Measurements from ENCODE around the gene SEMA5A. TPM values are rescaled to one million over a fixed set of nuclear protein-coding genes. Genes with fewer than 3 reads are reported as not detected.

SEMA5A gene
- total RNA-seq, 2 donors from 2014 or later: 13.3 to 17.6 TPM

GRCh38 chr5:9103290-9103689 lies 442.6 kb downstream of the SEMA5A start:
- Histone ChIP-seq H3K4me1 (ENCODE audit: control insufficient read depth in 1 of 2, low read depth in 2 of 2) (no peaks in the 10 kb centered on the region), H3K27ac (no peak overlapping the region), H3K4me3 (no peak overlapping the region), H3K27me3 (replicated peaks; ENCODE audit: insufficient read depth) (no peaks in the 10 kb centered on the region), H3K9me3 (no peaks in the 10 kb centered on the region), H3K36me3 (no peaks in the 10 kb centered on the region)
- TF ChIP-seq CTCF (IDR thresholded peaks at IDR 0.05): no peak
- ATAC-seq (ENCODE audit: insufficient number of reproducible peaks, low FRiP score, low read depth) (no peak), DNase-seq (ENCODE audit: low spot score) (no peak)

- Histone ChIP-seq H3K4me1 (ENCODE audit: control insufficient read depth in 1 of 2, low read depth in 2 of 2) (no peaks in the 10 kb centered on the region), H3K4me3 (no peak overlapping the region), H3K27ac (no peak overlapping the region), H3K36me3 (no peaks in the 10 kb centered on the region), H3K27me3 (replicated peaks; ENCODE audit: insufficient read depth) (no peaks in the 10 kb centered on the region), H3K9me3 (no peaks in the 10 kb centered on the region)
- DNase-seq (ENCODE audit: low spot score): no peak
- ATAC-seq (ENCODE audit: insufficient number of reproducible peaks, low FRiP score, low read depth): no peak
- TF ChIP-seq CTCF (IDR thresholded peaks at IDR 0.05): no peak
Measured at GRCh38 chr5:9099689-9100088, 446.2 kb downstream of the SEMA5A start.

- Histone ChIP-seq H3K27ac (no peak overlapping the region), H3K4me3 (no peak overlapping the region), H3K4me1 (ENCODE audit: control insufficient read depth in 1 of 2, low read depth in 2 of 2) (no peaks in the 10 kb centered on the region), H3K27me3 (replicated peaks; ENCODE audit: insufficient read depth) (no peaks in the 10 kb centered on the region), H3K9me3 (no peaks in the 10 kb centered on the region), H3K36me3 (no peaks in the 10 kb centered on the region)
- ATAC-seq (ENCODE audit: insufficient number of reproducible peaks, low FRiP score, low read depth) (no peak), DNase-seq (ENCODE audit: low spot score) (no peak)
- no peak for TF ChIP-seq CTCF (IDR thresholded peaks at IDR 0.05)
Measured at GRCh38 chr5:9098990-9099389, 446.9 kb downstream of the SEMA5A start.

- DNase-seq (ENCODE audit: low spot score): no peak
- Histone ChIP-seq H3K27ac (no peak overlapping the region), H3K4me3 (no peak overlapping the region), H3K27me3 (replicated peaks; ENCODE audit: insufficient read depth) (no peaks in the 10 kb centered on the region), H3K9me3 (no peaks in the 10 kb centered on the region), H3K4me1 (ENCODE audit: control insufficient read depth in 1 of 2, low read depth in 2 of 2) (no peaks in the 10 kb centered on the region), H3K36me3 (no peaks in the 10 kb centered on the region)
- ATAC-seq (ENCODE audit: insufficient number of reproducible peaks, low FRiP score, low read depth): no peak
- no peak for TF ChIP-seq CTCF (IDR thresholded peaks at IDR 0.05)
Measured at GRCh38 chr5:9094582-9094981, 451.3 kb downstream of the SEMA5A start.

GRCh38 chr5:9091896-9092662 lies 453.8 kb downstream of the SEMA5A start:
- no peaks in the 10 kb centered on the region for H3K27me3 ChIP-seq (replicated peaks; ENCODE audit: insufficient read depth)
- H3K4me3 ChIP-seq: no peak overlapping the region
- no peaks in the 10 kb centered on the region for H3K36me3 ChIP-seq
- ATAC-seq (ENCODE audit: insufficient number of reproducible peaks, low FRiP score, low read depth): no peak
- TF ChIP-seq CTCF (IDR thresholded peaks at IDR 0.05): no peak
- H3K27ac ChIP-seq: no peak overlapping the region
- H3K4me1 ChIP-seq (ENCODE audit: control insufficient read depth in 1 of 2, low read depth in 2 of 2): no peaks in the 10 kb centered on the region
- H3K9me3 ChIP-seq: no peaks in the 10 kb centered on the region
- no peak for DNase-seq (ENCODE audit: low spot score)
